IPS DF 4.7 (cell line): Measurements from ENCODE around the gene PEAK1.

Experiments used
- DNase-seq: peaks from one replicate; pipeline ENCODE4 v3.0.0-alpha.2; 2013; ENCODE audit warnings: low spot score; ENCODE audit errors: extremely low read depth

The PEAK1 gene

GRCh38 chr15:77419836-77420609 lies at the start of gene PEAK1:
Gene PEAK1, minus strand, starts transcription at chr15:77420104. Its CDS starts 238,178 bp downstream, at chr15:77181926.
- DNase-seq, result no peak

GRCh38 chr15:77468896-77469295 lies 49.0 kb upstream of the PEAK1 start:
- DNase-seq, result no peak

- no peak for DNase-seq
Measured at GRCh38 chr15:77466521-77466920, 46.6 kb upstream of the PEAK1 start.

- no peak for DNase-seq
Measured at GRCh38 chr15:77464129-77464865, 44.4 kb upstream of the PEAK1 start.

GRCh38 chr15:77461486-77461885 lies 41.6 kb upstream of the PEAK1 start:
- DNase-seq, result no peak

- DNase-seq, result no peak
Measured at GRCh38 chr15:77459031-77459430, 39.1 kb upstream of the PEAK1 start.

- DNase-seq, result no peak
Measured at GRCh38 chr15:77457905-77458265, 38.0 kb upstream of the PEAK1 start.

- no peak for DNase-seq
Measured at GRCh38 chr15:77457191-77457904, 37.4 kb upstream of the PEAK1 start.

GRCh38 chr15:77456746-77457145 lies 36.8 kb upstream of the PEAK1 start:
- no peak for DNase-seq

GRCh38 chr15:77455696-77456321 lies 35.9 kb upstream of the PEAK1 start:
- DNase-seq, result no peak

GRCh38 chr15:77454951-77455350 lies 35.0 kb upstream of the PEAK1 start:
- no peak for DNase-seq

- no peak for DNase-seq
Measured at GRCh38 chr15:77454265-77454664, 34.4 kb upstream of the PEAK1 start.

GRCh38 chr15:77446840-77447390 lies 27.0 kb upstream of the PEAK1 start:
- no peak for DNase-seq

GRCh38 chr15:77440378-77440999 lies 20.6 kb upstream of the PEAK1 start:
- DNase-seq, result no peak

GRCh38 chr15:77437264-77437663 lies 17.4 kb upstream of the PEAK1 start:
- no peak for DNase-seq

- no peak for DNase-seq
Measured at GRCh38 chr15:77436822-77437221, 16.9 kb upstream of the PEAK1 start.

GRCh38 chr15:77430652-77431051 lies 10.7 kb upstream of the PEAK1 start:
- no peak for DNase-seq

GRCh38 chr15:77430213-77430612 lies 10.3 kb upstream of the PEAK1 start:
- no peak for DNase-seq

GRCh38 chr15:77426871-77427270 lies 7.0 kb upstream of the PEAK1 start:
- DNase-seq, result no peak

- DNase-seq, result no peak
Measured at GRCh38 chr15:77426377-77426776, 6.5 kb upstream of the PEAK1 start.

GRCh38 chr15:77425104-77425503 lies 5.2 kb upstream of the PEAK1 start:
- DNase-seq, result no peak
